HCT116 (cell line): ENCODE data around the gene OAS2. TPM values are rescaled to one million over a fixed set of nuclear protein-coding genes. Genes with fewer than 3 reads are reported as not detected.

Source experiments
- ATAC-seq: fragments of 200-7000 bp; cut with Tn5 transposase; 2 replicates; pipeline ENCODE4 v1.9.1; 2020; ENCODE audit warnings: mild to moderate bottlenecking, moderate library complexity
- BruUV-seq: library from RNA; stranded (reverse); fragments of 400-500 nt; replicated peaks from 2 replicates; lab custom pipeline; 2021; lab: Mats Ljungman, UMichigan
- CTCF ChIA-PET: fragments of 300-600 bp; sonication (Branson Sonifier 250); formaldehyde crosslinking; loops from one replicate; lab custom pipeline; 2021; ENCODE audit warnings: antibody characterized with exemption; lab: Charles Lee
- POLR2A ChIA-PET: fragments of 300-600, 350-600 bp; sonication (Branson Sonifier 250); formaldehyde crosslinking; loops from one replicate; lab custom pipeline; 2021; ENCODE audit warnings: antibody characterized with exemption; lab: Charles Lee
- RAD21 ChIA-PET, 2 experiments: fragments of 300-600 bp; sonication (Branson Sonifier 250); formaldehyde crosslinking; loops; one replicate each; lab custom pipeline; 2023; ENCODE audit warnings: low total read pairs in 2 of 2; ENCODE audit not compliant: uncharacterized antibody in 2 of 2, unreplicated experiment in 2 of 2, low non-redundant PET in 1 of 2; lab: Charles Lee
- DNase-seq: peaks from one replicate; pipeline ENCODE4 v3.0.0-alpha.2; 2010; ENCODE audit warnings: low read depth, low spot score
- H2AFZ ChIP-seq: fragments of 200-600 bp; shearing (Covaris generic), sonication (generic); 2 replicates; pipeline ENCODE4 v1.6.1; 2017; ENCODE audit warnings: low read depth, mixed run types, mixed read lengths, antibody characterized with exemption, low read length; ENCODE audit not compliant: poor library complexity, severe bottlenecking
- H3K27ac ChIP-seq: 2 replicates; pipeline ENCODE4 v1.5.1; 2012; ENCODE audit warnings: low read depth, low read length
- H3K27me3 ChIP-seq: fragments of 200-600 bp; sonication (generic); 2 replicates; pipeline ENCODE4 v1.6.1; 2016; ENCODE audit warnings: mixed run types, low read length, mixed read lengths; ENCODE audit not compliant: insufficient read depth
- H3K36me3 ChIP-seq, 2 experiments: fragments of 200-500 bp in 1 of 2; fragments of 200-600 bp in 1 of 2; sonication (Bioruptor generic) in 1 of 2; sonication (generic) in 1 of 2; 2 replicates each; pipeline versions ENCODE4 v1.5.1 to v1.6.1; 2014 to 2016; ENCODE audit warnings: low read length in 2 of 2, inconsistent platforms in 1 of 2, mixed read lengths in 1 of 2, mixed run types in 1 of 2; ENCODE audit not compliant: insufficient read depth in 2 of 2, control insufficient read depth in 1 of 2
- H3K4me1 ChIP-seq, 2 experiments: fragments of 200-600 bp in 1 of 2; sonication (generic) in 1 of 2; 2 replicates each; pipeline versions ENCODE4 v1.5.1 to v1.6.1; 2012 to 2017; ENCODE audit warnings: low read length in 2 of 2, inconsistent platforms in 1 of 2, mild to moderate bottlenecking in 1 of 2, mixed read lengths in 1 of 2, mixed run types in 1 of 2, moderate library complexity in 1 of 2; ENCODE audit not compliant: insufficient read depth in 2 of 2, control insufficient read depth in 1 of 2
- H3K4me2 ChIP-seq: fragments of 200-600 bp; sonication (generic); 2 replicates; pipeline ENCODE4 v1.6.1; 2017; ENCODE audit warnings: mixed run types, low read length, mixed read lengths
- H3K4me3 ChIP-seq, 2 experiments: fragments of 200-600 bp in 1 of 2; sonication (generic) in 1 of 2; replicated peaks in 1 of 2; 2 replicates each; pipeline ENCODE4 v1.5.1; 2011 to 2016; ENCODE audit warnings: low read length in 2 of 2, control low read depth in 1 of 2, low read depth in 1 of 2, mild to moderate bottlenecking in 1 of 2, mixed read lengths in 1 of 2, mixed run types in 1 of 2
- H3K79me2 ChIP-seq: fragments of 200-600 bp; sonication (generic); 2 replicates; pipeline ENCODE4 v1.6.1; 2017; ENCODE audit warnings: mild to moderate bottlenecking, mixed run types, low read length, moderate library complexity, mixed read lengths; ENCODE audit not compliant: insufficient read depth
- H3K9ac ChIP-seq: fragments of 200-600 bp; sonication (generic); 2 replicates; pipeline ENCODE4 v1.6.1; 2016; ENCODE audit warnings: low read length, mixed read lengths
- H3K9me2 ChIP-seq: fragments of 200-600 bp; sonication (generic), shearing (Covaris generic); 2 replicates; pipeline ENCODE4 v1.6.1; 2017; ENCODE audit warnings: mixed run types, mild to moderate bottlenecking, moderate library complexity; ENCODE audit not compliant: insufficient read depth
- H3K9me3 ChIP-seq, 2 experiments: fragments of 200-500 bp in 1 of 2; fragments of 200-600 bp in 1 of 2; sonication (Bioruptor generic) in 1 of 2; sonication (generic) in 1 of 2; 2 replicates each; pipeline ENCODE4 v1.6.1; 2014 to 2017; ENCODE audit warnings: low read length in 2 of 2, mixed read lengths in 2 of 2, inconsistent platforms in 1 of 2, low read depth in 1 of 2, mild to moderate bottlenecking in 1 of 2, mixed run types in 1 of 2, moderate library complexity in 1 of 2; ENCODE audit not compliant: control insufficient read depth in 1 of 2, insufficient read depth in 1 of 2
- H4K20me1 ChIP-seq: fragments of 200-600 bp; sonication (generic), shearing (Covaris generic); 2 replicates; pipeline ENCODE4 v1.6.1; 2017; ENCODE audit warnings: mixed run types, mild to moderate bottlenecking, moderate library complexity; ENCODE audit not compliant: insufficient read depth
- CTCF ChIP-seq, 3 experiments: fragments of 200-600 bp in 1 of 3; sonication (generic) in 1 of 3; IDR thresholded peaks in 2 of 3; conservative IDR thresholded peaks in 1 of 3; 2 replicates each; pipeline ENCODE4 v1.5.1; 2012 to 2017; ENCODE audit warnings: low read depth in 2 of 3, low read length in 2 of 3, antibody characterized with exemption in 1 of 3, borderline replicate concordance in 1 of 3, control low read depth in 1 of 3, mild to moderate bottlenecking in 1 of 3, mixed read lengths in 1 of 3, mixed run types in 1 of 3, moderate library complexity in 1 of 3; ENCODE audit not compliant: insufficient read depth in 1 of 3
- ELF1 ChIP-seq: IDR thresholded peaks from 2 replicates; pipeline ENCODE4 v1.6.1; 2012; ENCODE audit warnings: low read depth, borderline replicate concordance
- EZH2 ChIP-seq: fragments of 200-600 bp; sonication (generic); IDR thresholded peaks from 2 replicates; pipeline ENCODE4 v1.6.1; 2017; ENCODE audit warnings: antibody characterized with exemption, mixed run types
- FOSL1 ChIP-seq: IDR thresholded peaks from 2 replicates; pipeline ENCODE4 v1.6.1; 2012; ENCODE audit warnings: low read depth
- POLR2A ChIP-seq: IDR thresholded peaks from 2 replicates; pipeline ENCODE4 v1.7.0; 2011; ENCODE audit warnings: borderline replicate concordance; ENCODE audit not compliant: insufficient read depth, insufficient read length; ENCODE audit errors: extremely low read depth
- POLR2AphosphoS5 ChIP-seq: IDR thresholded peaks from 2 replicates; pipeline ENCODE4 v1.6.1; 2011; ENCODE audit warnings: mild to moderate bottlenecking, low read depth, low read length, moderate library complexity
- RAD21 ChIP-seq: IDR thresholded peaks from 2 replicates; pipeline ENCODE4 v1.6.1; 2012; ENCODE audit warnings: low read depth, mild to moderate bottlenecking
- SIN3A ChIP-seq: IDR thresholded peaks from 2 replicates; pipeline ENCODE4 v1.6.1; 2012; ENCODE audit warnings: low read depth
- SP1 ChIP-seq: IDR thresholded peaks from 2 replicates; pipeline ENCODE4 v1.6.1; 2012; ENCODE audit warnings: low read depth
- SRF ChIP-seq: IDR thresholded peaks from 2 replicates; pipeline ENCODE4 v1.6.1; 2012; ENCODE audit warnings: low read depth
- ZFX ChIP-seq: fragments of 450-650 bp; IDR thresholded peaks from 2 replicates; pipeline ENCODE4 v1.6.1; 2017
- intact Hi-C: fragments of 100-400 bp; cut with micrococcal nuclease; formaldehyde crosslinking; loops from 2 replicates; pipeline ENCODE4 v1.10.0; 2022
- total RNA-seq: library from RNA; stranded (reverse); gene quantifications from one replicate; pipeline ENCODE4 v1.2.1, GENCODE V29; 2021; ENCODE audit not compliant: unreplicated experiment
- TF ChIP-seq, protein P1 (sequence below): IDR thresholded peaks from 2 replicates; pipeline ENCODE4 v1.6.1; 2011; ENCODE audit warnings: mild to moderate bottlenecking, low read length, moderate library complexity; ENCODE audit not compliant: insufficient replicate concordance; ENCODE audit errors: extremely low read depth
- TF ChIP-seq, protein P2 (sequence below): IDR thresholded peaks from 2 replicates; pipeline ENCODE4 v1.6.1; 2012

Gene OAS2
- total RNA-seq, 1 experiment from 2014 or later, result 0.30 TPM

DNA sequence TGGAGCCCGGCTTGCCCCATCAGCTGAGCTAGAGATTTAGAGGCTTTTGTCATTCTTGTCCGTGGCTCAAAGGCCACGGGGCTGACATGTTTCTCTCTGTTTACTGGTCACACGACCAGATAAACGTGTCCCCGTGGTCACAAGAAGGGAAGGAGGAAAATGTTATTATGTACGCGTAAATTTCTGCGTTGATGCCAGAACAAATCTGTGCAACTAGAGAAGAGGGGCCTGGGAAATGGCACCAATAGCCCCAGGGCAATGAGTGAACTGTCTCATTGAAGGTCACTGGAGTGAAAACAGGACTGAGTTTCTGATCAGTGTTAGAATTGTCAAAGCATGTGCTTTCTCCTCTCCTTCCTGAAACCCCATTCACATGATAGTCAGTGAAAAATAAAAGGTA is 25.3 kb downstream of the OAS2 start:
- intact Hi-C loops, result no loop called here
- Histone ChIP-seq H3K4me1 (peaks cover 14 to 27% of the 10 kb centered on the region in 2 experiments), H3K9ac (no peak overlapping the region), H3K9me3 (no peaks in the 10 kb centered on the region), H3K36me3 (no peaks in the 10 kb centered on the region), H3K9me2 (no peaks in the 10 kb centered on the region), H3K79me2 (no peaks in the 10 kb centered on the region), H4K20me1 (no peaks in the 10 kb centered on the region), H2AFZ (no peak overlapping the region), H3K27ac (no peak overlapping the region), H3K4me2 (no peak overlapping the region), H3K27me3 (no peaks in the 10 kb centered on the region), H3K4me3 (no peak overlapping the region)
- CTCF ChIA-PET, result interaction anchor here (3.4 kb wide), 1 partner anchor 11 kb away, joined by 13 read pairs; no protein-coding TSS in a partner anchor
- TF ChIP-seq POLR2AphosphoS5, result no peak
- no peak for TF ChIP-seq POLR2A
- TF ChIP-seq FOSL1, result no peak
- TF ChIP-seq, protein P1, sequence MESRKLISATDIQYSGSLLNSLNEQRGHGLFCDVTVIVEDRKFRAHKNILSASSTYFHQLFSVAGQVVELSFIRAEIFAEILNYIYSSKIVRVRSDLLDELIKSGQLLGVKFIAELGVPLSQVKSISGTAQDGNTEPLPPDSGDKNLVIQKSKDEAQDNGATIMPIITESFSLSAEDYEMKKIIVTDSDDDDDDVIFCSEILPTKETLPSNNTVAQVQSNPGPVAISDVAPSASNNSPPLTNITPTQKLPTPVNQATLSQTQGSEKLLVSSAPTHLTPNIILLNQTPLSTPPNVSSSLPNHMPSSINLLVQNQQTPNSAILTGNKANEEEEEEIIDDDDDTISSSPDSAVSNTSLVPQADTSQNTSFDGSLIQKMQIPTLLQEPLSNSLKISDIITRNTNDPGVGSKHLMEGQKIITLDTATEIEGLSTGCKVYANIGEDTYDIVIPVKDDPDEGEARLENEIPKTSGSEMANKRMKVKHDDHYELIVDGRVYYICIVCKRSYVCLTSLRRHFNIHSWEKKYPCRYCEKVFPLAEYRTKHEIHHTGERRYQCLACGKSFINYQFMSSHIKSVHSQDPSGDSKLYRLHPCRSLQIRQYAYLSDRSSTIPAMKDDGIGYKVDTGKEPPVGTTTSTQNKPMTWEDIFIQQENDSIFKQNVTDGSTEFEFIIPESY, result no peak
- TF ChIP-seq, protein P2, sequence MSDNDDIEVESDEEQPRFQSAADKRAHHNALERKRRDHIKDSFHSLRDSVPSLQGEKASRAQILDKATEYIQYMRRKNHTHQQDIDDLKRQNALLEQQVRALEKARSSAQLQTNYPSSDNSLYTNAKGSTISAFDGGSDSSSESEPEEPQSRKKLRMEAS, result no peak
- TF ChIP-seq SRF, result no peak
- TF ChIP-seq SP1, result no peak
- DNase-seq (no peak), ATAC-seq (no peak)
- BruUV-seq, result no TSS peak
- POLR2A ChIA-PET, result no interaction called here
- RAD21 ChIA-PET, result interaction anchor here in 1 of 2 experiments (0.7 kb wide), 1 partner anchor 11 kb away, joined by 3 read pairs; no protein-coding TSS in a partner anchor

DNA sequence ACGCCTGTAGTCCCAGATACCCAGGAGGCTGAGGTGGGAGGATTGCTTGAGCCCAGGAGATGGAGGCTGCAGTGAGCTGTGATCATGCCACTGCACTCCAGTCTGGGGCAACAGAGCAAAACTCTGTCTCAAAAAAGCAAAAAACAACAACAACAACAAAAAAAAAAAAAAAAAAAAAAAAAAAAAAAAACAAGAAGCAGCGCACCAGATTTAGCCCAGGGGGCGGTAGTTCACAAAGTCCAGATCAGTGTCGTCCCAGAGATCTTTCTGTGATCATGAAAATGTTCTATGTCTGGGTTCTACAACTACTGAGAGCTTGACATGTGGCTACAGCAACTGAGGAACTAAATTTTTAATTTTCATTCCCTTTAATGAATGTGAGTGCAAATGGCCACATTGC is 27.4 kb downstream of the OAS2 start:
- intact Hi-C loops, result no loop called here
- Histone ChIP-seq H3K9me3 (peaks cover 0 to 2% of the 10 kb centered on the region in 2 experiments; a peak in 1 of 4 replicates), H4K20me1 (no peaks in the 10 kb centered on the region), H2AFZ (no peak overlapping the region), H3K27me3 (no peaks in the 10 kb centered on the region), H3K9me2 (no peaks in the 10 kb centered on the region), H3K9ac (no peak overlapping the region), H3K27ac (no peak overlapping the region), H3K4me3 (no peak overlapping the region), H3K79me2 (no peaks in the 10 kb centered on the region), H3K4me2 (peak overlapping the region; percentile 70; the same call in 1 of the 2 replicates)
- POLR2A ChIA-PET, result no interaction called here
- CTCF ChIA-PET, result interaction anchor here (0.7 to 5.5 kb wide), 6 partner anchors 13 to 351 kb away, joined by 3 to 37 read pairs (median 3); no protein-coding TSS in a partner anchor
- DNase-seq, result peak; percentile 4
- no TSS peak for BruUV-seq
- TF ChIP-seq CTCF (IDR thresholded peaks at IDR 0.05 in 2 of 3, conservative IDR thresholded peaks at IDR 0.05 in 1 of 3; ENCODE audit: borderline replicate concordance in 1 of 3, insufficient read depth in 1 of 3, low read depth in 2 of 3, low read length in 2 of 3) (peak; percentile 38 to 57 (median 48); a peak in 5 of 6 replicates), SIN3A (no peak), SRF (no peak), EZH2 (no peak), RAD21 (peak; percentile 28; the same call in 1 of the 2 replicates), ZFX (no peak), ELF1 (no peak), SP1 (no peak), FOSL1 (no peak)
- TF ChIP-seq, all 23 proteins: peak for 2
- Histone ChIP-seq H3K4me1 (peaks cover 14 to 27% of the 10 kb centered on the region in 2 experiments), H3K36me3 (no peaks in the 10 kb centered on the region)
- RAD21 ChIA-PET, result no interaction called here
- no peak for ATAC-seq
